KMS-11 (cell line): ENCODE measurements around the gene CACHD1.

ENCODE experiments used
- H2AFZ ChIP-seq: fragments of 200-600 bp; sonication (generic); 2 replicates; pipeline ENCODE4 v1.6.1; 2016; ENCODE audit warnings: antibody characterized with exemption, mixed run types, low read depth
- H3K27ac ChIP-seq: fragments of 200-600 bp; sonication (generic); 2 replicates; pipeline ENCODE4 v1.6.1; 2016; ENCODE audit warnings: mild to moderate bottlenecking, mixed run types
- H3K27me3 ChIP-seq: fragments of 200-600 bp; sonication (generic); 2 replicates; pipeline ENCODE4 v1.6.1; 2017; ENCODE audit warnings: mild to moderate bottlenecking, low read depth, mixed run types, moderate library complexity; ENCODE audit not compliant: insufficient read depth
- H3K36me3 ChIP-seq: fragments of 200-600 bp; sonication (generic); 2 replicates; pipeline ENCODE4 v1.6.1; 2017; ENCODE audit warnings: mild to moderate bottlenecking, mixed run types; ENCODE audit not compliant: insufficient read depth
- H3K4me1 ChIP-seq: fragments of 200-600 bp; sonication (generic); 2 replicates; pipeline ENCODE4 v1.6.1; 2016; ENCODE audit warnings: mild to moderate bottlenecking, low read depth, mixed run types; ENCODE audit not compliant: poor library complexity, severe bottlenecking
- H3K4me2 ChIP-seq: fragments of 200-600 bp; sonication (generic); 2 replicates; pipeline ENCODE4 v1.7.0; 2016; ENCODE audit warnings: mild to moderate bottlenecking, mixed run types
- H3K4me3 ChIP-seq: fragments of 200-600 bp; sonication (generic); IDR thresholded peaks from 2 replicates; pipeline ENCODE4 v1.6.1; 2017; ENCODE audit warnings: low read depth, low read length, mixed read lengths; ENCODE audit not compliant: insufficient read depth
- H3K79me2 ChIP-seq: fragments of 200-600 bp; sonication (generic); 2 replicates; pipeline ENCODE4 v1.6.1; 2016; ENCODE audit warnings: low read depth, mixed run types; ENCODE audit not compliant: insufficient read depth
- H3K9ac ChIP-seq: fragments of 200-600 bp; sonication (generic); 2 replicates; pipeline ENCODE4 v1.6.1; 2016; ENCODE audit warnings: mild to moderate bottlenecking, mixed run types
- H4K20me1 ChIP-seq: fragments of 200-600 bp; sonication (generic); 2 replicates; pipeline ENCODE4 v1.6.1; 2016; ENCODE audit warnings: mild to moderate bottlenecking, mixed run types; ENCODE audit not compliant: insufficient read depth
- CTCF ChIP-seq: fragments of 200-600 bp; sonication (generic); conservative IDR thresholded peaks from 2 replicates; pipeline ENCODE4 v1.6.1; 2017; ENCODE audit warnings: low read depth, mild to moderate bottlenecking, antibody characterized with exemption, low read length, moderate library complexity, mixed read lengths

CACHD1 gene

GRCh38 chr1:64453688-64454087, 16.2 kb upstream of the CACHD1 start:
- TF ChIP-seq CTCF = no peak
- no peaks in the 10 kb centered on the region for H3K79me2 ChIP-seq
- H4K20me1 ChIP-seq = no peaks in the 10 kb centered on the region
- no peak overlapping the region for H3K9ac ChIP-seq
- H3K27ac ChIP-seq = no peak overlapping the region
- no peak overlapping the region for H2AFZ ChIP-seq
- H3K36me3 ChIP-seq = no peaks in the 10 kb centered on the region
- H3K4me3 ChIP-seq = no peak overlapping the region
- H3K4me1 ChIP-seq = no peaks in the 10 kb centered on the region
- H3K27me3 ChIP-seq = no peaks in the 10 kb centered on the region
- no peak overlapping the region for H3K4me2 ChIP-seq

GRCh38 chr1:64458915-64459314, 11.0 kb upstream of the CACHD1 start:
- Histone ChIP-seq H3K4me3 (no peak overlapping the region), H3K4me2 (no peak overlapping the region), H3K9ac (no peak overlapping the region), H3K4me1 (no peaks in the 10 kb centered on the region), H3K79me2 (no peaks in the 10 kb centered on the region), H3K27me3 (no peaks in the 10 kb centered on the region), H3K36me3 (no peaks in the 10 kb centered on the region), H4K20me1 (no peaks in the 10 kb centered on the region), H2AFZ (no peak overlapping the region), H3K27ac (no peak overlapping the region)
- no peak for TF ChIP-seq CTCF

GRCh38 chr1:64459743-64460142, 10.2 kb upstream of the CACHD1 start:
- no peak for TF ChIP-seq CTCF
- Histone ChIP-seq H3K79me2 (no peaks in the 10 kb centered on the region), H2AFZ (no peak overlapping the region)

GRCh38 chr1:64466033-64466432, 3.9 kb upstream of the CACHD1 start:
- Histone ChIP-seq H3K27me3 (no peaks in the 10 kb centered on the region), H3K79me2 (no peaks in the 10 kb centered on the region), H4K20me1 (no peaks in the 10 kb centered on the region), H2AFZ (no peak overlapping the region), H3K4me3 (no peak overlapping the region), H3K36me3 (no peaks in the 10 kb centered on the region), H3K4me2 (no peak overlapping the region), H3K9ac (no peak overlapping the region), H3K27ac (no peak overlapping the region), H3K4me1 (peaks cover 5% of the 10 kb centered on the region)
- no peak for TF ChIP-seq CTCF

More at GRCh38 chr1:64459743-64460142, 10.2 kb upstream of the CACHD1 start:
- Histone ChIP-seq H3K9ac (no peak overlapping the region), H3K36me3 (no peaks in the 10 kb centered on the region), H3K4me1 (no peaks in the 10 kb centered on the region), H4K20me1 (no peaks in the 10 kb centered on the region), H3K4me2 (no peak overlapping the region), H3K27me3 (no peaks in the 10 kb centered on the region), H3K27ac (no peak overlapping the region), H3K4me3 (no peak overlapping the region)
